ENCODE measurements around the gene KIFC1.

DNA sequence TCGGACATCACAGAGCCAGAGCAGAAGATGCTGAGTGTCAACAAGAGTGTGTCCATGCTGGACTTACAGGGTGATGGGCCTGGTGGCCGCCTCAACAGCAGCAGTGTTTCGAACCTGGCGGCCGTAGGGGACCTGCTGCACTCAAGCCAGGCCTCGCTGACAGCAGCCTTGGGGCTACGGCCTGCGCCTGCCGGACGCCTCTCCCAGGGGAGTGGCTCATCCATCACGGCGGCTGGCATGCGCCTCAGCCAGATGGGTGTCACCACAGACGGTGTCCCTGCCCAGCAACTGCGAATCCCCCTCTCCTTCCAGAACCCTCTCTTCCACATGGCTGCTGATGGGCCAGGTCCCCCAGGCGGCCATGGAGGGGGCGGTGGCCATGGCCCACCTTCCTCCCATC is 51.4 kb downstream of the KIFC1 start:
- TF ChIP-seq POLR2A (IDR thresholded peaks at IDR 0.05): no peak
- TF ChIP-seq, protein P1, sequence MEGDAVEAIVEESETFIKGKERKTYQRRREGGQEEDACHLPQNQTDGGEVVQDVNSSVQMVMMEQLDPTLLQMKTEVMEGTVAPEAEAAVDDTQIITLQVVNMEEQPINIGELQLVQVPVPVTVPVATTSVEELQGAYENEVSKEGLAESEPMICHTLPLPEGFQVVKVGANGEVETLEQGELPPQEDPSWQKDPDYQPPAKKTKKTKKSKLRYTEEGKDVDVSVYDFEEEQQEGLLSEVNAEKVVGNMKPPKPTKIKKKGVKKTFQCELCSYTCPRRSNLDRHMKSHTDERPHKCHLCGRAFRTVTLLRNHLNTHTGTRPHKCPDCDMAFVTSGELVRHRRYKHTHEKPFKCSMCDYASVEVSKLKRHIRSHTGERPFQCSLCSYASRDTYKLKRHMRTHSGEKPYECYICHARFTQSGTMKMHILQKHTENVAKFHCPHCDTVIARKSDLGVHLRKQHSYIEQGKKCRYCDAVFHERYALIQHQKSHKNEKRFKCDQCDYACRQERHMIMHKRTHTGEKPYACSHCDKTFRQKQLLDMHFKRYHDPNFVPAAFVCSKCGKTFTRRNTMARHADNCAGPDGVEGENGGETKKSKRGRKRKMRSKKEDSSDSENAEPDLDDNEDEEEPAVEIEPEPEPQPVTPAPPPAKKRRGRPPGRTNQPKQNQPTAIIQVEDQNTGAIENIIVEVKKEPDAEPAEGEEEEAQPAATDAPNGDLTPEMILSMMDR (IDR thresholded peaks at IDR 0.05 in 4 of 5, conservative IDR thresholded peaks at IDR 0.05 in 1 of 5): no peak

All from gastrocnemius medialis (tissue), 4 donors.